ENCODE data around the gene C11orf98. TPM values are rescaled to one million over a fixed set of nuclear protein-coding genes. Genes with fewer than 3 reads are reported as not detected.
"Not testable (repeated sequence)": the region's sequence is repeated elsewhere in the genome, so short reads cannot be mapped to it uniquely, and the experiment has no call there.

The C11orf98 gene
- total and polyA plus RNA-seq, 2 donors (not counting 3 experiments of a cell fraction or from before 2014, with no cell fraction given), result 39.5 to 61.0 TPM

DNA sequence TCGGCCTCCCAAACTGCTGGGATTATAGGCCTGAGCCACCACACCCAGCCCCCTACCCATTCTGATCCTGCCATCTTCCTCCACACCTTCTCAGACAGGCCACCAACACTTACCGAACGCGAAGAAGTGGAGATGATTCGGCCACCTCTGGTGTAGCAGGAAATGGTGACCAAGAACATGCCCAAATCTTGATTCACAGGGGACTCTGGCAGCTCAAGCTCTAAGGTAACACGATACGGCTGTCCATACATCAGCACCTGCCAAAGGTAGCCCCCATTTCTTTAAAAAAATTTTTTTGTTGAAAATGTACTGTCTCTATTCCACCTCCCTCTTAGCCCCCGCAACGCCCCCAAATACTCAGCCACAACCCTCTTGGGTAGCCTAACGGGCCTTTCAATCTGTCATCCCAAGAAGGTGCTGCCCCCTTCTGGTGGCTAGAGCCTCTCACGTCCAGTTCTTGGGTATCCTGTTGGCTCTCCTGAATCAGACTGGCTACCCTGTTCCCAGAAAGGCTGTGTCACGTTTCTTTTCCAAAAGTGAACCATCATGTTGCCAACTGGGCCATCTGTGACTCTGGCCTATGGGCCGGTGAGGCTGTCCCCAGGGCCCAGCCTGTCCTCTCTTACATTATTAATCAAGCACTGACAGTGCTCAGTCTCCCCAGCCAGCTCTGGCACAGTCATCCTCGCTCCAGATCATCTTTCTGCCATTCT lies 29.6 kb upstream of the C11orf98 start:
- Histone ChIP-seq H3K36me3 (ENCODE audit: control insufficient read depth in 2 of 2, extremely low read depth in 1 of 2, insufficient read depth in 2 of 2, low read length in 2 of 2) (peaks cover 5 to 23% of the 10 kb centered on the region in 2 experiments), H3K27ac (ENCODE audit: insufficient read depth, low read depth, low read length) (no peak overlapping the region), H3K4me2 (ENCODE audit: insufficient read depth, low read length) (no peak overlapping the region), H3K9ac (replicated peaks; ENCODE audit: extremely low read depth, insufficient read depth, low read length) (no peak overlapping the region), H3K4me3 (replicated peaks in 1 of 3; ENCODE audit: insufficient read depth in 1 of 3, low read depth in 1 of 3, low read length in 3 of 3) (no peak overlapping the region), H3K9me1 (replicated peaks; ENCODE audit: control insufficient read depth, extremely low read depth, insufficient read depth, low read length) (no peaks in the 10 kb centered on the region), H3K27me3 (ENCODE audit: control insufficient read depth in 2 of 2, insufficient read depth in 2 of 2, low read length in 2 of 2) (no peaks in the 10 kb centered on the region), H3K4me1 (ENCODE audit: control insufficient read depth, extremely low read depth, insufficient read depth, low read length) (no peaks in the 10 kb centered on the region), H3K79me2 (ENCODE audit: control insufficient read depth, insufficient read depth, low read length) (no peaks in the 10 kb centered on the region), H2AFZ (ENCODE audit: low read depth, low read length) (no peak overlapping the region), H3K9me3 (replicated peaks; ENCODE audit: control insufficient read depth, insufficient read depth, low read length) (no peaks in the 10 kb centered on the region), H4K20me1 (replicated peaks; ENCODE audit: control insufficient read depth, extremely low read depth, insufficient read depth, low read length) (no peaks in the 10 kb centered on the region)
- no TSS peak for BruUV-seq (replicated peaks)
- TF ChIP-seq, protein P1, sequence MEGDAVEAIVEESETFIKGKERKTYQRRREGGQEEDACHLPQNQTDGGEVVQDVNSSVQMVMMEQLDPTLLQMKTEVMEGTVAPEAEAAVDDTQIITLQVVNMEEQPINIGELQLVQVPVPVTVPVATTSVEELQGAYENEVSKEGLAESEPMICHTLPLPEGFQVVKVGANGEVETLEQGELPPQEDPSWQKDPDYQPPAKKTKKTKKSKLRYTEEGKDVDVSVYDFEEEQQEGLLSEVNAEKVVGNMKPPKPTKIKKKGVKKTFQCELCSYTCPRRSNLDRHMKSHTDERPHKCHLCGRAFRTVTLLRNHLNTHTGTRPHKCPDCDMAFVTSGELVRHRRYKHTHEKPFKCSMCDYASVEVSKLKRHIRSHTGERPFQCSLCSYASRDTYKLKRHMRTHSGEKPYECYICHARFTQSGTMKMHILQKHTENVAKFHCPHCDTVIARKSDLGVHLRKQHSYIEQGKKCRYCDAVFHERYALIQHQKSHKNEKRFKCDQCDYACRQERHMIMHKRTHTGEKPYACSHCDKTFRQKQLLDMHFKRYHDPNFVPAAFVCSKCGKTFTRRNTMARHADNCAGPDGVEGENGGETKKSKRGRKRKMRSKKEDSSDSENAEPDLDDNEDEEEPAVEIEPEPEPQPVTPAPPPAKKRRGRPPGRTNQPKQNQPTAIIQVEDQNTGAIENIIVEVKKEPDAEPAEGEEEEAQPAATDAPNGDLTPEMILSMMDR (IDR thresholded peaks at IDR 0.05; ENCODE audit: extremely low read depth in 1 of 2, insufficient read depth in 1 of 2, low read depth in 1 of 2, low read length in 2 of 2), result peak; percentile 80 to 83
- TF ChIP-seq, protein P2, sequence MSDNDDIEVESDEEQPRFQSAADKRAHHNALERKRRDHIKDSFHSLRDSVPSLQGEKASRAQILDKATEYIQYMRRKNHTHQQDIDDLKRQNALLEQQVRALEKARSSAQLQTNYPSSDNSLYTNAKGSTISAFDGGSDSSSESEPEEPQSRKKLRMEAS (IDR thresholded peaks at IDR 0.05; ENCODE audit: insufficient read depth, insufficient read length), result no peak
- intact Hi-C loops (cut with micrococcal nuclease) (loop anchor here (1.0 to 2.0 kb wide), 3 partner anchors 14 to 299 kb away; no protein-coding TSS in a partner anchor), dilution Hi-C loops (cut with MboI; ENCODE audit: extremely low pct_ligation_motif_present, low sequenced_read_pairs) (no loop called here)
- POLR2A ChIA-PET, result interaction anchor here (1.1 kb wide), 1 partner anchor 30 kb away, joined by 3 read pairs; the partner anchor contains the start of genes C11orf98 and CSKMT
- CTCF ChIA-PET, result interaction anchor here (0.5 to 8.0 kb wide), 26 partner anchors 11 to 315 kb away, joined by 3 to 118 read pairs (median 4); partner anchors contain the start of genes B3GAT3, C11orf98, CSKMT and EEF1G
- FAIRE-seq (peak; percentile 93), DNase-seq (ENCODE audit: low read depth, low spot score) (peak; percentile 68)

DNA sequence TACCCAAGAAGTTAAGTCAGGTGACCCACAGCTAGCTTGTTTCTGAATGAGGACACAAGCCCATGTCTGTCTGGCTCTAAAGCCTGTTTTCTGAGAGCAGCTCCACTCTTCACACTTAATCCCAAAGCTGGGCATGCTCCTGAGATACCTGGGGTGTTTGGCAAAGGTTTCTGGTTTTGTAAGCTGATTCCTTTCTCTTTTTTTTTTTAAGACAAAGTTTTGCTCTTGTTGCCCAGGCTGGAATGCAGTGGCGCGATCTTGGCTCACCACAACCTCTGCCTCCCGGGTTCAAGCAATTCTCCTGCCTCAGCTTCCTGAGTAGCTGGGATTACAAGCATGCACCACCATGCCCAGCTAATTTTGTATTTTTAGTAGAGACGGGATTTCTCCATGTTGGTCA lies 28.6 kb upstream of the C11orf98 start:
- H3K9me3 ChIP-seq (replicated peaks; ENCODE audit: control insufficient read depth, insufficient read depth, low read length); dilution Hi-C loops (cut with MboI; ENCODE audit: extremely low pct_ligation_motif_present, low sequenced_read_pairs); H3K9ac ChIP-seq (replicated peaks; ENCODE audit: extremely low read depth, insufficient read depth, low read length); H3K4me1 ChIP-seq (ENCODE audit: control insufficient read depth, extremely low read depth, insufficient read depth, low read length); H3K4me2 ChIP-seq (ENCODE audit: insufficient read depth, low read length); H3K4me3 ChIP-seq (replicated peaks in 1 of 3; ENCODE audit: insufficient read depth in 1 of 3, low read depth in 1 of 3, low read length in 3 of 3); H3K27me3 ChIP-seq (ENCODE audit: control insufficient read depth in 2 of 2, insufficient read depth in 2 of 2, low read length in 2 of 2); BruUV-seq (replicated peaks); H3K27ac ChIP-seq (ENCODE audit: insufficient read depth, low read depth, low read length); FAIRE-seq; H2AFZ ChIP-seq (ENCODE audit: low read depth, low read length); H3K9me1 ChIP-seq (replicated peaks; ENCODE audit: control insufficient read depth, extremely low read depth, insufficient read depth, low read length); H3K79me2 ChIP-seq (ENCODE audit: control insufficient read depth, insufficient read depth, low read length); H4K20me1 ChIP-seq (replicated peaks; ENCODE audit: control insufficient read depth, extremely low read depth, insufficient read depth, low read length); DNase-seq (ENCODE audit: low read depth, low spot score): not testable (repeated sequence)
- intact Hi-C loops (cut with micrococcal nuclease), result loop anchor here (1.0 to 2.0 kb wide), 3 partner anchors 13 to 298 kb away; no protein-coding TSS in a partner anchor
- ChIA-PET POLR2A (interaction anchor here (0.5 to 0.7 kb wide), 2 partner anchors 29 to 164 kb away, joined by 4 to 9 read pairs; partner anchors contain the start of genes C11orf98 and CSKMT), CTCF (interaction anchor here (0.7 to 8.0 kb wide), 14 partner anchors 12 to 299 kb away, joined by 3 to 118 read pairs (median 5); partner anchors contain the start of genes C11orf98, CSKMT and INTS5)
- H3K36me3 ChIP-seq (ENCODE audit: control insufficient read depth in 2 of 2, extremely low read depth in 1 of 2, insufficient read depth in 2 of 2, low read length in 2 of 2), result peaks cover 5 to 23% of the 10 kb centered on the region in 2 experiments

Measured in endothelial cell of umbilical vein (primary cell).